ENCODE data around the gene CXorf65. TPM values are rescaled to one million over a fixed set of nuclear protein-coding genes. Genes with fewer than 3 reads are reported as not detected.
A peak's percentile ranks its signal among the peaks of the same experiment; 100 is the strongest.

CXorf65 gene
- total RNA-seq, 1 donor from 2014 or later = 14.5 TPM

DNA sequence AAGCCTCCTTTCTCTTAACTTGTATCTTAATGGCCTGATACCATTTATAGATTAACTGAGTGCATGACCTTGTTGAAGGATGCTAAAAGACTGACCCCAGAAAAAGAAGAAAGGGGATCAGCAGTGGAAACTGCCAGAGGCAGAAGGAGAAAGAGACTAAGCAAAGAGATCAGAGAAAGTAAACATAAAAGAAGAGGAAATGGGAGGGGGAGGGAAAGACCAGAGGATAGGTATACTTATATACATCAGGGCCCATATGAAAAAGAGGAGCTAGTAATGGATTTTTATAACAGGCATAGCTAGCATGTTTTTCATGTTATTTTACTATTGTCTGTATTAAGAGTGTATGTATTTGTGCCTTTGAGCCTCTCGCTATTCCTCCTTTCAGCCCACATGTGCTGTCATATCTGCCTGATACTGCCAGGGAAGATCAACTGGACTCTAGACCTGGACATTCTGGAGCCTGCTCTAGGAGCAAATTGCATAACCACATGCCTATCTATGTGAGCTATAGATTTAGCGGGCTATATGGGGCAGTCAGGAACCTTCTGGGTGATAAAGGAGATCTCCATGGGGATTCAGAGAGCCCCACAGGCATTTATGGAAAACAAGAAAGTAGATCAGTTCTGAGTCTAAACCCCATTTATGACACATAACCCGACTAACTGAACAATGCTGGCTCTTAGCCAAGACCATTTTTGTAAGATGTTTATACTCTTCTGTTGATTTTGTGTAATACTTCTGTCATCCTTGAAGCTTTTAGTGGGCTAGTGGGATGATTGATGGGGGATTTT is 25.0 kb downstream of the CXorf65 start:
- Mint-ChIP-seq H3K4me3 (no peak overlapping the region), H3K36me3 (ENCODE audit: low read depth) (no peaks in the 10 kb centered on the region), H3K4me1 (no peaks in the 10 kb centered on the region), H3K27me3 (no peaks in the 10 kb centered on the region), H3K9me3 (no peaks in the 10 kb centered on the region), H3K27ac (no peak overlapping the region)
- no peak for TF ChIP-seq CTCF (IDR thresholded peaks at IDR 0.05)
- no peak for ATAC-seq (ENCODE audit: low read depth)
- POLR2A ChIA-PET = no interaction called here
- CTCF ChIA-PET = no interaction called here
- no peak for DNase-seq
- intact Hi-C loops (cut with micrococcal nuclease) = no loop called here

- H3K9me3 Mint-ChIP-seq = no peaks in the 10 kb centered on the region
Observed at GRCh38 chrX:71070531-71070930, 36.0 kb downstream of the CXorf65 start.

GRCh38 chrX:71068044-71068918 is 38.3 kb downstream of the CXorf65 start, which contains the start of gene SNX12:
Gene SNX12 (minus strand): TSS chrX:71068334. CDS start chrX:71068306, 28 bp downstream.
- POLR2A ChIA-PET = interaction anchor here (0.6 to 1.9 kb wide), 9 partner anchors 9 to 298 kb away, joined by 3 to 39 read pairs (median 6); partner anchors contain the start of genes IL2RG, MED12, NONO and SLC7A3
- CTCF ChIA-PET = no interaction called here
- Mint-ChIP-seq H3K27me3 (peaks cover 3% of the 10 kb centered on the region), H3K27ac (peak within 1 kb of the TSS; percentile 95), H3K4me1 (peaks cover 19% of the 10 kb centered on the region), H3K4me3 (peak within 1 kb of the TSS; percentile 94), H3K36me3 (ENCODE audit: low read depth) (peaks cover 15% of the 10 kb centered on the region), H3K9me3 (no peaks in the 10 kb centered on the region)
- no peak for TF ChIP-seq CTCF (IDR thresholded peaks at IDR 0.05)
- ATAC-seq (ENCODE audit: low read depth) (peak; percentile 94), DNase-seq (peak; percentile 79)
- intact Hi-C loops (cut with micrococcal nuclease) = loop anchor here (1.0 to 10.0 kb wide), 8 partner anchors 27 to 467 kb away; partner anchors contain the start of genes FOXO4, IL2RG, MED12 and OGT

More at GRCh38 chrX:71070531-71070930, 36.0 kb downstream of the CXorf65 start:
- TF ChIP-seq CTCF (IDR thresholded peaks at IDR 0.05) = no peak
- peaks cover 7% of the 10 kb centered on the region for H3K36me3 Mint-ChIP-seq (ENCODE audit: low read depth)
- ChIA-PET POLR2A (no interaction called here), CTCF (no interaction called here)
- ATAC-seq (ENCODE audit: low read depth) (no peak), DNase-seq (no peak)
- intact Hi-C loops (cut with micrococcal nuclease) = no loop called here
- H3K27me3 Mint-ChIP-seq = peaks cover 3% of the 10 kb centered on the region
- H3K4me1 Mint-ChIP-seq = peaks cover 13% of the 10 kb centered on the region
- H3K27ac Mint-ChIP-seq = no peak overlapping the region
- no peak overlapping the region for H3K4me3 Mint-ChIP-seq

DNA sequence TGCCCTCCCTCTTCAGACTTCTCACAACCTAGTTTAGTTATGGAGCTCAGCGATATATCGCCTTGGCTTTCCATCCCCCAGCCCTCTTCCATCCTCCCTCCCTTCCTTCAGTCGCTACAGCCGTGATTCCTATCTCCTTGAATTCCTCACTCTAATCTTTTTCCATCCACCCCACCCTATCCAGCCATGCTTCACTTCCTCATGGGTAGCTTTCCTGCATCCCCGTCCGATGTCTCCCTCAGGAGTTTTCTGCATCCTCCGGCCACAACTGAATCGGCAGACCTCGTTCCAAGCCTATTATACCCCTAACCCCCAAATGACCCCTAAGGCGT is 38.9 kb downstream of the CXorf65 start:
- DNase-seq = no peak
- intact Hi-C loops (cut with micrococcal nuclease) = loop anchor here (1.0 to 10.0 kb wide), 8 partner anchors 28 to 467 kb away; partner anchors contain the start of genes FOXO4, IL2RG, MED12 and OGT

More for the DNA sequence above, 38.9 kb downstream of the CXorf65 start:
- H3K27ac Mint-ChIP-seq = peak overlapping the region; percentile 95
- H3K4me1 Mint-ChIP-seq = peaks cover 19% of the 10 kb centered on the region
- ATAC-seq (ENCODE audit: low read depth) = no peak
- H3K9me3 Mint-ChIP-seq = no peaks in the 10 kb centered on the region
- H3K36me3 Mint-ChIP-seq (ENCODE audit: low read depth) = peaks cover 19% of the 10 kb centered on the region
- TF ChIP-seq CTCF (IDR thresholded peaks at IDR 0.05) = no peak
- CTCF ChIA-PET = no interaction called here
- POLR2A ChIA-PET = interaction anchor here (0.5 to 1.9 kb wide), 11 partner anchors 8 to 935 kb away, joined by 3 to 39 read pairs (median 5); partner anchors contain the start of genes IGBP1, IL2RG, MED12 and NONO
- peak overlapping the region; percentile 94 for H3K4me3 Mint-ChIP-seq
- peaks cover 3% of the 10 kb centered on the region for H3K27me3 Mint-ChIP-seq

All from activated B cell treated with CpG ODN at 0.5 μM for 24 hours (primary cell).